PFSK-1 (cell line): ENCODE results near the gene AP2M1.

ENCODE experiments used
- POLR2AphosphoS5 ChIP-seq: IDR thresholded peaks from 2 replicates; pipeline ENCODE4 v1.6.1; 2012; ENCODE audit warnings: low read depth, mild to moderate bottlenecking, control low read depth, low read length, moderate library complexity
- REST ChIP-seq, 2 experiments: IDR thresholded peaks; 2 replicates each; pipeline versions ENCODE4 v1.6.1 to v1.8.0; 2011 to 2012; ENCODE audit warnings: low read depth in 2 of 2, low read length in 2 of 2, control low read depth in 1 of 2, inconsistent platforms in 1 of 2, mild to moderate bottlenecking in 1 of 2, moderate library complexity in 1 of 2; ENCODE audit not compliant: insufficient read depth in 1 of 2
- SIN3A ChIP-seq: IDR thresholded peaks from 2 replicates; pipeline ENCODE4 v1.6.1; 2012; ENCODE audit warnings: mild to moderate bottlenecking, low read length, moderate library complexity, borderline replicate concordance; ENCODE audit not compliant: insufficient read depth
- TAF1 ChIP-seq: IDR thresholded peaks from 2 replicates; pipeline ENCODE4 v1.6.1; 2012; ENCODE audit warnings: low read length, control low read depth, borderline replicate concordance; ENCODE audit not compliant: insufficient read depth

- no peak for TF ChIP-seq POLR2AphosphoS5
- no peak for TF ChIP-seq REST (IDR thresholded peaks at IDR 0.05; ENCODE audit: insufficient read depth in 1 of 2, low read depth in 2 of 2, low read length in 2 of 2)
- TF ChIP-seq SIN3A: no peak
- TF ChIP-seq TAF1: no peak
Measured at GRCh38 chr3:184135911-184136260, 38.8 kb upstream of the AP2M1 start.
